NCI-H2227 (cell line): ENCODE results near the gene MT1F.
"Not testable (repeated sequence)": the region's sequence is repeated elsewhere in the genome, so short reads cannot be mapped to it uniquely, and the experiment has no call there.

ENCODE experiments used
- DNase-seq: peaks from one replicate; lab custom pipeline; 2025; ENCODE audit not compliant: unreplicated experiment; lab: John Stamatoyannopoulos, UW

Gene MT1F

GRCh38 chr16:56670620-56670934 is 12.8 kb downstream of the MT1F start:
- DNase-seq, result no peak

DNA sequence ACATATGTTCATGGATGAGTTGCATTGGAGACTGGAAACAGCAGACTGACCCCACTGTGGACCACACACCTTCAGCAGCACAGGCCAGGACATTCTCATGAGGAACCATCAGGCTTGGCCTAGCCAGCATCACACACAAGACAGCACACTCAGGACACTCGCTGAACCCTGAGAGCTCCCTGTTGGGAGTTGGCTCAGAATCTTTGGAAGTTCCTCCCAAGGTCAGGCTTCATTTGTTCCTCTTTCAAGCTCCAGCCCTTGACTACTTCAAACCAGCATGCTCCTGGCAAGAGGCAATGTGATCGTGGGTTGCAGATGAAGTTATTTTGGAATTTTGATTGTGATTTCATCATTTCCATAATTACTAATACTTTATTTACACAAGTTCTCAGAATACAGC is 13.9 kb downstream of the MT1F start:
- DNase-seq, result not testable (repeated sequence)

DNA sequence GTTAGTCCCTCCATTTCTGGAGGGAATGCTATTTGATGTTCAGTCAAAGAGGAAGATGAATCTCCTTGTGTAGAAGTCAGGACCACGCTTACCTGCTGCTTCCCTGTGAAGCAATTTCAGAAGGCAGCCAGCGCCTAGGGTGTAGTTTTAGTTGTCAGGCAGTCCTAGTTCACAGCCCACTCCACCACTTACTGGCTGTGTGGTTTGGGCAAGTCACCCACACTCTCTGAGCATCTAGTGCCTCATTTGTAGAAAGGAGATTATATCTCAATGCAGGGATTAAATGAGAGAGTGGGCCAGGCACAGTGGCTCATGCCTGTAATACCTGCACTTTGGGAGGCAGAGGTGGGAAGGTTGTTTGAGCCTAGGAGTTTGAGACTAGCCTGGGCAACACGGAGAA is 14.4 kb downstream of the MT1F start:
- DNase-seq, result not testable (repeated sequence)

- DNase-seq, result no peak
Observed at GRCh38 chr16:56672761-56673536, 15.2 kb downstream of the MT1F start.

DNA sequence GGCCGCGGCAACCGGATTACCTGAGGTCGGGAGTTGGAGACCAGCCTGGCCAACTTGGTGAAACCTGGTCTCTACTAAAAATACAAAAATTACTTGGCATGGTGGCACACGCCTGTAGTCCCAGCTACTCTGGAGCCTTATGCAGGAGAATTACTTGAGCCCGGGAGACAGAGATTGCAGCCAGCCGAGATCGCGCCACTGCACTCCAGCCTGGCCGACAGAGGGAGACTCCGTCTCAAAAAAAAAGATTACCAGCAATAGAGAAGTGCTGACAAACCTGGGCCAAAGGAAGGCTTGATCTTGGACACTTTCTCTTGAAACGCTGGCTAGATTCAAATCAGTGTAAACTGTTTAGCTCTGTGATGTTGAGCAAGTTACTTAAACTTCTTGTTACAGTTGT is 16.2 kb downstream of the MT1F start:
- peak; percentile 6 for DNase-seq

DNA sequence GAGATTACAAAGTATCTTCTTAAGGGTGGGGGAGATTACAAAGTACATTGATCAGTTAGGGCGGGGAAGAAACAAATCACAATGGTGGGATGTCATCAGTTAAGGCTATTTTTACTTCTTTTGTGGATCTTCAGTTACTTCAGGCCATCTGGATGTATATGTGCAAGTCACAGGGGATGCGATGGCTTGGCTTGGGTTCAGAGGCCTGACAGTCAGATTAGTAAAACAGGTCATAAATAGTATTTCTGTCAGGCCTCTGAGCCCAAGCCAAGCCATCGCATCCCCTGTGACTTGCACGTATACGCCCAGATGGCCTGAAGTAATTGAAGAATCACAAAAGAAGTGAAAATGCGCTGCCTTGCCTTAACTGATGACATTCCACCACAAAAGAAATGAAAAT is 16.8 kb downstream of the MT1F start:
- not testable (repeated sequence) for DNase-seq

DNA sequence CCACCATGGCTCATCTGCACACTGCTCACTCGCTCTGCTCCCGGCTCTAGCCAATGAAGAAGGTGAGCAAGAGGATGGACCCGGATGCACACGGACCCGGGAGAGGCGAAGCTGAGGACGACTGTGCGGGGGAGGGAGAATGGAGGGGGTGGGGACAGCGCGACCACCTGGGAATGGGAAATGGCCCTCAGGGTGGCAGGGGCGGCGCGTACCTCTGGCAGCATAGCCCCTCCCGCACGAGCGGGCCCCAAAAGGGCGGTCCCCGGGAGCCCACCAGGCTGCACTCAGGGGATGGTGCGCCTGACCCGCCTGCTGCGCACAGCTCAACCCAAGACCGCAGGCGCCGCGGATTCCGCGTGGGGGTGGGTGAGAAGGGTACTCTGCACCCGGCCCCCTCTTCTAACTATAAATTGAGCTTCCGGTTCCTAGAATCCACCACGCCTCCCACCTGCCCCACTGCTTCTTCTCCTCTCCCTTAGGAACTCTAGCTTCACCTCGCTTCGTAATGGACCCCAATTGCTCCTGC is 18.0 kb downstream of the MT1F start:
- DNase-seq, result peak; percentile 71

GRCh38 chr16:56677474-56677873 is 19.7 kb downstream of the MT1F start:
- DNase-seq, result no peak

DNA sequence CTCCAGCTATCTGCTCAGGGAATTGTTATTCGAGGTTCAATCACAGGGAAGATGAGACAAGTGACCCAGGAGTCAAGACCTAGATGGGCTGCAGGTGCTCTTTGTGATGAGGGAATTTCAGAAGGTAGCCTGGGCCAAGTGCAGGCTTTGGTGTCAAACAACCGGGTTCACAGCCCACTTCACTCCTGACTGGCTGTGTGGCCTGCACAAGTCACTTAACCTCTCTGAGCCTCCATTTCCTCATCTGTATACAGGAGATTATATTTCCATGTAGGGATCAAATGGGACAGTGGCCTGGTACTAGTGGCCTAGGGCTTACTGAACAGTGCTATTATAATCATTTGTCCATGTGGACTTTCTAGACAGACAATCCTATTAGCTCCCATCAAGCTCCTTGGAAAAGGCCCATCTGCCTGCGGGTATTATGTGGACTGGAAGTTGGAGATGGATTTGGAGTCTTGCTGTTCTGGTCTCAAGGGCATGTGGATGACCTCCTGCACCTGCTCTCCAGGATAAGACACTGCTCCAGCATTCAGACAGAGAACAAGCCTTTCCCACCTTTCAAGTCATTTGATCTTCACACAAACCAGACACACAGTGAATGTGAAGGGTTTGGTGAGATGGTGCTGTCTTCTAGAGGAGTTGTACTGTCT is 21.4 kb downstream of the MT1F start:
- no peak for DNase-seq

DNA sequence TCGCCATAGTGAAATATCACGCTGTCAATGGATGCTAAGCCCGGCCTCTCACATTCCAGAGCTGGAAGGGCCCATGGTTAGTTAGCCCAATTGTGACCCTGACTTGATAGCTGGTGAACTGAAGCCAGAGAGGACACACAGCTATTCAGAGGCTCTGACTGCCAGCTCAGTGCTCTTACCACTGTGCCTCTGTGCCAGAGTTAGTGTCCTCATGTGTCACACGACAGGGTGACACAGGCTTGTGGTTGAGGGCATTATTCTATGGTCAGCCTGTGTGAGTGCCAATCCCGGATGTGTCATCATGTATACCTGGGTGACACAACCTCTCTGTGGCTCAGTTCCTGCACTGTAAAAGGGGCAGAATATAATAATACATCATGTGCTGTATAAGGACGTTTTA is 22.1 kb downstream of the MT1F start:
- DNase-seq, result no peak

- DNase-seq, result peak; percentile 90
Observed at GRCh38 chr16:56681939-56682702, 24.4 kb downstream of the MT1F start, which contains the start of gene MT1X. TSS of gene MT1X (plus strand) at chr16:56682470. CDS start at chr16:56682541, 71 bp downstream.

DNA sequence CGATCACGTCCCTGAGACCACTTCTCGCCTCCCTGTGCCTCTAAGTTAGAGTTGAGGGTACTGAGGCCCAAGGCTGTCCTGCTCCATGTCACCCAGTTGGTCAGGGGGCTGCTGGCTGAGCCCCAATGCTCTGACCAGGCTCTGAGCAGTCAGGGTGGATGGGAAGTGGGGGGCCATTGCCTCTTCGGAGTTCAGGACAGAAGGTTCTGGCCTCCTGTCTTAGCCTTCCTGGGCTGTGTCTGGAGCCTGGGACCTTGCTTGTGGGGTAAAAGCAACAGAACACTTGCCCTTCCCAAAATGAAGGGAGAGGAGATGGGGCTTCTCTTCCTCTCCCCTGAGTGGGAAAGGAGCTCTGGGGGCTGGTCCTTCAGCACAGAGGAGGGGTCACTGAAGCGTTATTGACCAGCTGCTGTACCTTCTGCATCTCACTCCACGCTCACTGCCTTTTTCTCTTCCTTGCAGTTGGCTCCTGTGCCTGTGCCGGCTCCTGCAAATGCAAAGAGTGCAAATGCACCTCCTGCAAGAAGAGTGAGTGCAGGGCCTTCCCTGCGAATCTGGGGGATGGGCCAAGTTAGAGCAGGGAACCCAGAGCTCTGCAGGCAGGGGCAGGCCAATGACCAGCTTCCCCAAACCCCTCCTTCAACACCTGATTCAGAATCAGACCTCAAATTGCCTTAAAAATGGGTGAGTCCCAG is 25.1 kb downstream of the MT1F start:
- DNase-seq, result no peak

- no peak for DNase-seq
Observed at GRCh38 chr16:56683424-56684172, 25.8 kb downstream of the MT1F start.

- no peak for DNase-seq
Observed at GRCh38 chr16:56684256-56684925, 26.6 kb downstream of the MT1F start.

DNA sequence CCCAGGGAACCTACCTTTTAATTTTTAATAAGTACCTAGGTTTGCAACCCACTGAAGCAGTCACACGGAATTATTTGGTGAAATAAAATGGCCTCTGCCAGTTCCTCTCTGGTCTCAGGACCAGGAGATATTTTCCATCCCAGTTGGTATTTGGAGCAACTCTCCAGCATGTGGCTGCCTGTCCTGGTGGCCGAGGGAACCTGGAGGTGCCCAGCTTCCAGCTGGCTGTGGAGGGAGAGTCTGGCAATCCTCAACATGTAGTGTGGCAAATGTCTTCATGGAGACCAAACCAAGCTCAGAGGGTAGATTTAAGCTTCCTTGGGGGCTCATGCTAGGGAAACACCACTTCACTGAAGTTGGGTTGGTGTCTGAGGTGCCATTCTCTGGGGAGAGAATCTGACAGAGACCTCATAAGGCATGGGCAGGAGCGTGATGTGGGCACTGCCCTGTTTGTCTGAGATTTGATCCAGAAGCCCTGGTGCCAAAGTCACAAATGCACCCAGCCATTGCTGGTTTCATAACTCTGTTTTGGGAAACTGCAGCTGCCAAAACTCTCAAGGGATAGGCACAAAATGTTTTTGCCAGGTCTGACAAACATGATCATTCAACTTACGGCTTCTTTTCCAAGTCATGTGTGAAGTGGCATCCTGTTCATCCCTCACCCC is 27.3 kb downstream of the MT1F start:
- DNase-seq, result no peak

GRCh38 chr16:56686758-56687157 is 29.0 kb downstream of the MT1F start:
- DNase-seq, result no peak

GRCh38 chr16:56688762-56689161 is 31.0 kb downstream of the MT1F start:
- no peak for DNase-seq

- no peak for DNase-seq
Observed at GRCh38 chr16:56689171-56689570, 31.4 kb downstream of the MT1F start.

DNA sequence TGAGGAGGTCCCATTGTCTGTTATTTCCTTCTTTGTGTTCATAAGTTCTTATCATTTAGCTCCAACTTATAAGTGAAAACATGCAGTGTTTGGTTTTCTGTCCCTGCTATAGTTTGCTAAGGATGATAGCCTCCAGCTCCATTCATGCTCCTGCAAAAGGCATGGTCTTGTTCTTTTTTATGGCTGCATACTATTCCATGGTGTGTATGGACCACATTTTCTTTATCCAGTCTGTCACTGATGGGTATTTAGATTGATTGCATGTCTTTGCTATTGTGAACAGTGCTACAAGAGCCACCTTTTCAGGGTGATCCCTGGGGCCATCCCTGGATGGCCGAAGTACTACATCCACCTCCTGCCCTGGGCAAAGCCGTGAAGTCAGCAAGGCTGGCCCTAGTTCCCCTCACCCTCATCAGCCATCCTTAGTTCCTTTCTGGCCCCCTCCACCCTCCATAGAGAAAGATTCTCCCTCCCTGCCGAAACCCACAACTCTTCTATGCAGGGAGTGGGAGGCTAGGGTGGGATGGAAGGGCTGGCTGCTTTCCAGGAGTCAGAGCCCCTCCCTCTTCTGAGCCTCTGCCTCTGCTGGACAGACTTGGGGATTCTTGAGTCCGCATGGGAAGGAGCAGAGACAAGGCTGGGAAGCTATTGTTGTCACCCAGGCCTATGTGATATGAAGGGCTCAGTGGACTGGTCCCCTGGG is 32.8 kb downstream of the MT1F start:
- no peak for DNase-seq
